GM12892 (cell line): ENCODE results near the gene NSUN6. TPM values are rescaled to one million over a fixed set of nuclear protein-coding genes. Genes with fewer than 3 reads are reported as not detected.

Experiments
- DNase-seq: peaks from one replicate; pipeline ENCODE4 v3.0.0; 2011; ENCODE audit not compliant: insufficient read length
- FAIRE-seq: peaks from 2 replicates; lab custom pipeline; 2011; peaks lifted over from hg19 to GRCh38; lab: Jason Lieb, UNC
- POLR2A ChIP-seq: IDR thresholded peaks from 2 replicates; pipeline ENCODE4 v1.6.1; 2011; ENCODE audit warnings: low read depth, low read length, control low read depth
- POLR2AphosphoS5 ChIP-seq: IDR thresholded peaks from 2 replicates; pipeline ENCODE4 v1.6.1; 2011; ENCODE audit warnings: low read depth, low read length, control low read depth
- TAF1 ChIP-seq: IDR thresholded peaks from 2 replicates; pipeline ENCODE4 v1.6.1; 2011; ENCODE audit warnings: low read depth, mild to moderate bottlenecking, control low read depth, low read length, borderline replicate concordance
- polyA plus RNA-seq: library from polyadenylated mRNA; unstranded; fragments of >200 nt; gene quantifications from one replicate; pipeline ENCODE4 v1.2.1, GENCODE V29; 2012; ENCODE audit warnings: missing spikeins, inconsistent platforms; ENCODE audit not compliant: missing spikeins

Gene NSUN6
- 13.6 TPM for polyA plus RNA-seq

GRCh38 chr10:18651324-18652007 is at the start of gene NSUN6:
Gene NSUN6 (minus strand): TSS chr10:18651587. CDS start chr10:18651203, 384 bp downstream.
- TF ChIP-seq TAF1 (peak; percentile 13; the same call in 1 of the 2 replicates), POLR2A (peak; percentile 87), POLR2AphosphoS5 (peak; percentile 84)
- peak; percentile 99 for FAIRE-seq

GRCh38 chr10:18699849-18700840 is 48.8 kb upstream of the NSUN6 start:
- DNase-seq, result no peak
- TF ChIP-seq POLR2A, result no peak
- no peak for FAIRE-seq

More at GRCh38 chr10:18651324-18652007, at the start of gene NSUN6:
- DNase-seq, result peak; percentile 48

GRCh38 chr10:18690541-18690940 is 39.2 kb upstream of the NSUN6 start:
- TF ChIP-seq POLR2A (no peak), TAF1 (no peak), POLR2AphosphoS5 (no peak)
- DNase-seq, result no peak
- FAIRE-seq, result no peak

GRCh38 chr10:18689498-18689897 is 38.1 kb upstream of the NSUN6 start:
- TF ChIP-seq POLR2AphosphoS5, result no peak
- no peak for TF ChIP-seq POLR2A
- no peak for TF ChIP-seq TAF1
- no peak for FAIRE-seq
- DNase-seq, result no peak

DNA sequence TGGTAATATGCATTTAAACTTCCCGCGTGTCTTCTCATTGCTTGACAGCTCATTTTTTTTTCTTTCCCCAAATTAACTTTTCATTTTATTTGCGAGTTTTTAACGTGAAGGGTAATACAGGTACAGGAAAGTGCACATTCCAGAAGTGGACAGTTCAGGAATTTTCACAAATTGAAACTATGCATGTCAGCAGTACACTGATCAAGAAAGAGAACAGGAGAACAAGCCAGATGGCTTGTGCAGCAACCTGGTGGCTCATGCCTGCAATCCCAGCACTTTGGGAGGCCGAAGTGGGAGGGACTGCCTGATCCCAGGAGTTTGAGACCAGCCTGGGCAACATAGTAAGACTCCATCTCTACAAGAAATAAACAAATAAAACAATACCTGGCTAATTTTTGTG is 36.3 kb upstream of the NSUN6 start:
- TF ChIP-seq POLR2AphosphoS5, result no peak
- TF ChIP-seq POLR2A, result no peak
- TF ChIP-seq TAF1, result no peak
- FAIRE-seq (no peak), DNase-seq (no peak)

DNA sequence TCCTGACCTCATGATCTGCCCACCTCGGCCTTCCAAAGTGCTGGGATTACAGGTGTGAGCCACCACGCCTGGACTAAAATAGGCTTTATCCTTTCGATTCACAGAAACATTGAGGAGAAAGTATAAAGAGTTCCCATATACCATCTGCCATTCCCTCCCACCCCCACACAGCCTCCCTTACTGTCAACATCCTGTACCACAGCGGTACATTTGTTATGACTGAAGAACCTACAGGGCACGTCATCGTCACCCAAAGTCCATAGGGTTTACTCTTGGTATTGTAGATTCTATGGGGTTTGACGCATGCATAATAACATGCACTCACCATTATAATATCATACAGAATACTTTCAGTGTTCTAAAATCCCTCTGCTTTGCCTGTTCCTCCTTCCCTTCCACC is 35.8 kb upstream of the NSUN6 start:
- DNase-seq, result no peak
- no peak for FAIRE-seq
- TF ChIP-seq POLR2A (no peak), TAF1 (no peak), POLR2AphosphoS5 (no peak)

DNA sequence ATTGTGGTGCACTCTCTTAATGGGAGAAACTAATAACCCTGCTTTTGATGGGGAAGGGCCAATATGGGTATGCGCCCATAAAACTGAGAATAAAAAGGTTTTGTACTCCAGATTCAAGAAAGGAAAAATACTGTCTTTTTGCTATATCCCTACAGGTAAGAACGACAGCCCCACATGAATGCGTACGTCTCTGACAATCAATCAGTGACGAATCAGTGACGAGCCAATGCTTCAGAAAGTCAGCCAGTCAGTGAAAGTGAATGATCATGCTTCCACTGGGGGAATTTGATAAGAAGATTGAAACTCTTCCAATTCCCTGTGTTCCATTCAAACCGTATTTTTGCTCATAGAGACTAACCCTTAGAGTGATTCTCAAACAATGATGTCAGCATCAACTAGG is 34.2 kb upstream of the NSUN6 start:
- no peak for TF ChIP-seq POLR2AphosphoS5
- no peak for TF ChIP-seq TAF1
- no peak for TF ChIP-seq POLR2A
- DNase-seq (no peak), FAIRE-seq (no peak)

- DNase-seq, result no peak
- FAIRE-seq, result no peak
- TF ChIP-seq TAF1, result no peak
- no peak for TF ChIP-seq POLR2A
- TF ChIP-seq POLR2AphosphoS5, result no peak
These were observed 33.6 kb upstream of the NSUN6 start for GRCh38 chr10:18684953-18685352.

- FAIRE-seq, result no peak
- no peak for DNase-seq
- TF ChIP-seq POLR2A (no peak), TAF1 (no peak), POLR2AphosphoS5 (no peak)
These were observed 33.0 kb upstream of the NSUN6 start for GRCh38 chr10:18684416-18684815.

DNA sequence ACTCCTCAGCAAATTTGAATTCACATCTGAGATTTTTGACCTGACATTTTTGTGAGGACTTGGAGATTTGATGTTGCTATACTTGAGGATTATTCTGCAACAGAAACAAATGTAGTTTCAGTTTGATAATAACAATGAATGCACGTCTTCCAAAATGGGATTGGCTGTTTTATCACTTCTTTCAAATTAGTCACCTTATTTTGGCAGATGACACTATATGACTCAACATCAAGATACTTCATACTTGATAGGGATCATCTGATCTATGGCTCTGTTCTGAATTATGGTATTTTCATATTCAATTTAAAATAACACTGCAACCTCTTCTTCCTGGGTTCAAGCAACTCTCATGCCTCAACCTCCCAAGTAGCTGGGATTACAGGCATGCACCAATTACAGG is 32.0 kb upstream of the NSUN6 start:
- no peak for TF ChIP-seq TAF1
- DNase-seq, result no peak
- FAIRE-seq, result no peak

DNA sequence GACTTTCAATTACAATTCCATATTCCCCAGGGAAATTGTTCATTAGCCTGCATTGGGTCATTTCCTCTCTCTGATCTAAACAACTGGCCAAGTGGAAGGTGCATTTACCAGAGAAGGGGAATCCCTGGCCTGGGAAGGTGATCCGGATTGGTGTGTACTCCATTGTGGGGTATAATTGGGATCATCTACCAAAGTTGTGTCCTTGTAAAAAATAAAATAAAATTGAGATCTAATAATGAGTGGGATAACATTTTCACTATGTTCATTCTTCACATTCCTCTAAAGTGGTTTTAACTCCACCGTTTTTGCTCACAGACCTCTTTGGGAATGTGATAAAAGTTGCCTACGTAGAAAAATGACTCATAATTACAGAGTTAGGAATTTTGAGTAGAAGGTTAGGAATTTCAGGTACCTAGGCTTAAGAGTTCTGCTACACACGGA is 30.6 kb upstream of the NSUN6 start:
- no peak for TF ChIP-seq POLR2AphosphoS5
- TF ChIP-seq POLR2A, result no peak
- no peak for TF ChIP-seq TAF1
- no peak for FAIRE-seq
- DNase-seq, result no peak
